Rectal smooth muscle tissue (tissue), 1 donor: ENCODE results near the gene NFYC.
A peak's percentile ranks its signal among the peaks of the same experiment; 100 is the strongest.

Source experiments
- H3K27ac ChIP-seq: one replicate; pipeline ENCODE4 v1.7.0; 2013; ENCODE audit warnings: low read depth, low read length, inconsistent platforms
- H3K27me3 ChIP-seq: one replicate; pipeline ENCODE4 v1.7.0; 2013; ENCODE audit warnings: low read length; ENCODE audit not compliant: control insufficient read depth, insufficient read depth
- H3K36me3 ChIP-seq: one replicate; pipeline ENCODE4 v1.7.0; 2013; ENCODE audit warnings: low read length; ENCODE audit not compliant: control insufficient read depth, insufficient read depth
- H3K4me1 ChIP-seq: one replicate; pipeline ENCODE4 v1.7.0; 2013; ENCODE audit warnings: low read length; ENCODE audit not compliant: control insufficient read depth, insufficient read depth
- H3K4me3 ChIP-seq: one replicate; pipeline ENCODE4 v1.7.0; 2013; ENCODE audit warnings: low read length
- H3K9ac ChIP-seq: one replicate; pipeline ENCODE4 v1.7.0; 2013; ENCODE audit warnings: low read length

Gene NFYC

GRCh38 chr1:40691538-40692428 lies at the start of gene NFYC:
TSS of gene NFYC (plus strand) at chr1:40691704. CDS start at chr1:40738844, 47,140 bp downstream.
- peak within 1 kb of the TSS; percentile 54 for H3K9ac ChIP-seq
- H3K4me3 ChIP-seq: peak within 1 kb of the TSS; percentile 89
- no peaks in the 10 kb centered on the region for H3K36me3 ChIP-seq
- no peaks in the 10 kb centered on the region for H3K4me1 ChIP-seq
- H3K27ac ChIP-seq: peak within 1 kb of the TSS; percentile 96
- no peaks in the 10 kb centered on the region for H3K27me3 ChIP-seq

GRCh38 chr1:40645118-40645680 lies 46.3 kb upstream of the NFYC start:
- Histone ChIP-seq H3K36me3 (peaks cover 7% of the 10 kb centered on the region), H3K27ac (no peak overlapping the region), H3K27me3 (no peaks in the 10 kb centered on the region), H3K9ac (no peak overlapping the region), H3K4me1 (no peaks in the 10 kb centered on the region), H3K4me3 (no peak overlapping the region)

- Histone ChIP-seq H3K4me1 (no peaks in the 10 kb centered on the region), H3K27ac (no peak overlapping the region), H3K9ac (no peak overlapping the region), H3K4me3 (no peak overlapping the region), H3K27me3 (no peaks in the 10 kb centered on the region), H3K36me3 (peaks cover 4% of the 10 kb centered on the region)
Measured at GRCh38 chr1:40646315-40646714, 45.2 kb upstream of the NFYC start.

GRCh38 chr1:40648200-40648599 lies 43.3 kb upstream of the NFYC start:
- Histone ChIP-seq H3K9ac (no peak overlapping the region), H3K36me3 (no peaks in the 10 kb centered on the region), H3K27me3 (no peaks in the 10 kb centered on the region), H3K4me1 (no peaks in the 10 kb centered on the region), H3K27ac (no peak overlapping the region), H3K4me3 (no peak overlapping the region)

- H3K9ac ChIP-seq: no peak overlapping the region
- no peak overlapping the region for H3K4me3 ChIP-seq
- no peaks in the 10 kb centered on the region for H3K27me3 ChIP-seq
- no peaks in the 10 kb centered on the region for H3K4me1 ChIP-seq
- H3K27ac ChIP-seq: no peak overlapping the region
- no peaks in the 10 kb centered on the region for H3K36me3 ChIP-seq
Measured at GRCh38 chr1:40648928-40649591, 42.4 kb upstream of the NFYC start.

- H3K27ac ChIP-seq: no peak overlapping the region
- no peaks in the 10 kb centered on the region for H3K36me3 ChIP-seq
- H3K4me3 ChIP-seq: no peak overlapping the region
- no peaks in the 10 kb centered on the region for H3K4me1 ChIP-seq
- H3K9ac ChIP-seq: no peak overlapping the region
- no peaks in the 10 kb centered on the region for H3K27me3 ChIP-seq
Measured at GRCh38 chr1:40649592-40649930, 41.9 kb upstream of the NFYC start.

GRCh38 chr1:40650075-40650474 lies 41.4 kb upstream of the NFYC start:
- Histone ChIP-seq H3K36me3 (no peaks in the 10 kb centered on the region), H3K27me3 (no peaks in the 10 kb centered on the region), H3K27ac (no peak overlapping the region), H3K4me3 (no peak overlapping the region), H3K4me1 (no peaks in the 10 kb centered on the region), H3K9ac (no peak overlapping the region)

- Histone ChIP-seq H3K27ac (no peak overlapping the region), H3K4me3 (no peak overlapping the region), H3K4me1 (no peaks in the 10 kb centered on the region), H3K36me3 (no peaks in the 10 kb centered on the region), H3K9ac (no peak overlapping the region), H3K27me3 (no peaks in the 10 kb centered on the region)
Measured at GRCh38 chr1:40651138-40651857, 40.2 kb upstream of the NFYC start.

- Histone ChIP-seq H3K27me3 (no peaks in the 10 kb centered on the region), H3K4me1 (no peaks in the 10 kb centered on the region), H3K4me3 (no peak overlapping the region), H3K36me3 (no peaks in the 10 kb centered on the region), H3K27ac (no peak overlapping the region), H3K9ac (no peak overlapping the region)
Measured at GRCh38 chr1:40652468-40652867, 39.0 kb upstream of the NFYC start.

GRCh38 chr1:40652979-40653378 lies 38.5 kb upstream of the NFYC start:
- Histone ChIP-seq H3K27ac (no peak overlapping the region), H3K27me3 (no peaks in the 10 kb centered on the region), H3K4me1 (no peaks in the 10 kb centered on the region), H3K9ac (no peak overlapping the region), H3K4me3 (no peak overlapping the region), H3K36me3 (no peaks in the 10 kb centered on the region)

GRCh38 chr1:40653851-40654537 lies 37.5 kb upstream of the NFYC start:
- H3K4me3 ChIP-seq: no peak overlapping the region
- no peaks in the 10 kb centered on the region for H3K36me3 ChIP-seq
- no peak overlapping the region for H3K27ac ChIP-seq
- no peaks in the 10 kb centered on the region for H3K4me1 ChIP-seq
- no peaks in the 10 kb centered on the region for H3K27me3 ChIP-seq
- H3K9ac ChIP-seq: no peak overlapping the region

- no peak overlapping the region for H3K27ac ChIP-seq
- H3K9ac ChIP-seq: no peak overlapping the region
- H3K36me3 ChIP-seq: no peaks in the 10 kb centered on the region
- no peak overlapping the region for H3K4me3 ChIP-seq
- no peaks in the 10 kb centered on the region for H3K27me3 ChIP-seq
- H3K4me1 ChIP-seq: no peaks in the 10 kb centered on the region
Measured at GRCh38 chr1:40657046-40657445, 34.5 kb upstream of the NFYC start.
